ENCODE measurements around the gene TRIM31. TPM values are rescaled to one million over a fixed set of nuclear protein-coding genes. Genes with fewer than 3 reads are reported as not detected.

TRIM31 gene
- total and polyA plus RNA-seq, 4 donors = 0.16 to 1.3 (median 0.48) TPM

DNA sequence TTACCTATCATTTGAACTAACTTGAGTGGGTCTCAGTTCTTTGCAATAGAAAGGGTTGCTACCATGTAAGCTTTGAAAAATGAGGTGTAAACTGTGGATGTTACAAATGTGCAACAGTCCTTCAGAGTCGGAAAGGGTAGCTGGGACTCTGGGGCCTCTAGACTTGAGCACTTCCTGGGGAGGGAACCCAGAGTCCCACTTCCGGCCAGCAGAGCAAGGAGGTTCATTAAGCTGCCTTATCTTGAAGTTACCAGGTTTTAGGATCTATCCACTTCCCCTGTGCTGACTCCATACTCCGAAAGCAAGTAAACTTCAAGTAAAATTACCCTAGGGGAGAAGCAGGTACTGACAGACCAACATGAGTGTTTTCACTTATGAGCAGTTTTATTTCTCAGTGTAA lies 38.7 kb upstream of the TRIM31 start (continued):
- TF ChIP-seq JUND (IDR thresholded peaks at IDR 0.05) = no peak

DNA sequence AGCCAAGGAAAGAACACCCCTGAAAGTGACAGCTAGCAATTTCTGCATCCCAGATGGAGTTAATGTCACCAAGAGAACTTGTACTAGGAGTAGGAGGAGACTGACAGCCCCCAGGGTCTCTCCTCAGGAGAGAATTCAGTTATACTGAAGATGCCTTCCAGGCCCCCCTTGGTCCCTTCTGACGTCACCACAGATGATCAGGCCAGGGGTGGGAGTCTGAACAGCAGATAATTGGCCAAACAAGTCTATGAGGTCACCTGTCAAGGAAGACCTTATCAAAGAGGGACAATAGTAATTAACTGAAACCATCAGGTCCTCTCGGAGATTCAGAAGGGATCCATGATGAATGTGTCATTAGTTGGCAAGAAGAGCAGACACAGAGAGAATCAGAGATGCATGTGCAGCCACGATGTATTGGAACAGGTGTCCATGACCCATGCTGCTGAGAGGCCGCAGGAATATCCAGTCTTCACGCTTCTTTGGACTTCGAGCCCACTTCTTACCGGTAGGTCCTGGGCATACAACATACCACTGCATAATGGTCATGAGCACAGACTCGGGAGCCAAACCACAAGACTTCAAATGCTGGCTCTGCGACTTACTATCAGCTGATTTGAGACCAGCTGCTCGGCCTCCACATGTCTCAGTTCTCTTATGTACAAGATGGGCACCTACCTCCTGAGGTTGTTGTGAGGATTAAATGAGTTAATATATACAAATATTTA lies 37.9 kb upstream of the TRIM31 start:
- no peak for DNase-seq (ENCODE audit: low spot score)
- no peak overlapping the region for H3K27ac ChIP-seq (ENCODE audit: low read depth in 1 of 2, low read length in 2 of 2)

More for the DNA sequence above, 37.9 kb upstream of the TRIM31 start:
- H3K4me3 ChIP-seq (ENCODE audit: low read depth in 1 of 3, low read length in 3 of 3) = no peak overlapping the region
- WGBS = 94% methylated on average over 10 of the region's 10 CpGs
- H3K9me3 ChIP-seq (ENCODE audit: control insufficient read depth in 4 of 4, low read length in 3 of 4) = no peaks in the 10 kb centered on the region
- H3K27me3 ChIP-seq (ENCODE audit: control insufficient read depth in 4 of 4, insufficient read depth in 4 of 4, low read length in 3 of 4) = no peaks in the 10 kb centered on the region
- H3K4me1 ChIP-seq (ENCODE audit: control insufficient read depth in 4 of 4, insufficient read depth in 4 of 4, low read length in 3 of 4) = peaks cover 0 to 12% (median 9%) of the 10 kb centered on the region in 4 donors
- H3K9ac ChIP-seq (ENCODE audit: low read depth in 1 of 2, low read length in 2 of 2) = no peak overlapping the region
- no peaks in the 10 kb centered on the region for H3K36me3 ChIP-seq (ENCODE audit: control insufficient read depth in 4 of 4, insufficient read depth in 3 of 4, low read depth in 1 of 4, low read length in 3 of 4)
- TF ChIP-seq FOXA2 (IDR thresholded peaks at IDR 0.05) (no peak), RXRA (IDR thresholded peaks at IDR 0.05) (no peak), REST (IDR thresholded peaks at IDR 0.05) (no peak), GABPA (IDR thresholded peaks at IDR 0.05 in 1 of 2, conservative IDR thresholded peaks at IDR 0.05 in 1 of 2) (no peak), YY1 (IDR thresholded peaks at IDR 0.05) (no peak), JUND (IDR thresholded peaks at IDR 0.05) (no peak), FOXA1 (IDR thresholded peaks at IDR 0.05) (no peak), SP1 (IDR thresholded peaks at IDR 0.05) (no peak), ATF3 (IDR thresholded peaks at IDR 0.05) (no peak), EGR1 (IDR thresholded peaks at IDR 0.05; ENCODE audit: low read depth in 2 of 2) (no peak), RAD21 (IDR thresholded peaks at IDR 0.05) (no peak), HNF4A (conservative IDR thresholded peaks at IDR 0.05) (no peak), HNF4G (IDR thresholded peaks at IDR 0.05) (no peak), TAF1 (conservative IDR thresholded peaks at IDR 0.05) (no peak), NR2F2 (IDR thresholded peaks at IDR 0.05) (no peak), ZBTB33 (IDR thresholded peaks at IDR 0.05) (no peak)
- TF ChIP-seq, protein P1, sequence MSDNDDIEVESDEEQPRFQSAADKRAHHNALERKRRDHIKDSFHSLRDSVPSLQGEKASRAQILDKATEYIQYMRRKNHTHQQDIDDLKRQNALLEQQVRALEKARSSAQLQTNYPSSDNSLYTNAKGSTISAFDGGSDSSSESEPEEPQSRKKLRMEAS (IDR thresholded peaks at IDR 0.05) = no peak
- TF ChIP-seq, protein P2, sequence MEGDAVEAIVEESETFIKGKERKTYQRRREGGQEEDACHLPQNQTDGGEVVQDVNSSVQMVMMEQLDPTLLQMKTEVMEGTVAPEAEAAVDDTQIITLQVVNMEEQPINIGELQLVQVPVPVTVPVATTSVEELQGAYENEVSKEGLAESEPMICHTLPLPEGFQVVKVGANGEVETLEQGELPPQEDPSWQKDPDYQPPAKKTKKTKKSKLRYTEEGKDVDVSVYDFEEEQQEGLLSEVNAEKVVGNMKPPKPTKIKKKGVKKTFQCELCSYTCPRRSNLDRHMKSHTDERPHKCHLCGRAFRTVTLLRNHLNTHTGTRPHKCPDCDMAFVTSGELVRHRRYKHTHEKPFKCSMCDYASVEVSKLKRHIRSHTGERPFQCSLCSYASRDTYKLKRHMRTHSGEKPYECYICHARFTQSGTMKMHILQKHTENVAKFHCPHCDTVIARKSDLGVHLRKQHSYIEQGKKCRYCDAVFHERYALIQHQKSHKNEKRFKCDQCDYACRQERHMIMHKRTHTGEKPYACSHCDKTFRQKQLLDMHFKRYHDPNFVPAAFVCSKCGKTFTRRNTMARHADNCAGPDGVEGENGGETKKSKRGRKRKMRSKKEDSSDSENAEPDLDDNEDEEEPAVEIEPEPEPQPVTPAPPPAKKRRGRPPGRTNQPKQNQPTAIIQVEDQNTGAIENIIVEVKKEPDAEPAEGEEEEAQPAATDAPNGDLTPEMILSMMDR (IDR thresholded peaks at IDR 0.05; ENCODE audit: low read depth, low read length, missing input control) = no peak
